Neuronal stem cell (in vitro differentiated cells): Measurements from ENCODE around the gene CLN6.

Source experiments
- DNase-seq: peaks from one replicate; pipeline ENCODE4 v3.0.0-alpha.2; 2013; ENCODE audit warnings: low spot score
- H2AFZ ChIP-seq: one replicate; pipeline ENCODE4 v1.6.1; 2013; ENCODE audit warnings: mild to moderate bottlenecking, low read length, inconsistent platforms
- H2AK5ac ChIP-seq: 2 replicates; pipeline ENCODE4 v1.6.1; 2013; ENCODE audit warnings: low read depth, mild to moderate bottlenecking, inconsistent platforms, low read length, moderate library complexity, mixed read lengths
- H2BK120ac ChIP-seq: 2 replicates; pipeline ENCODE4 v1.6.1; 2013; ENCODE audit warnings: low read depth, mild to moderate bottlenecking, inconsistent platforms, low read length, moderate library complexity, mixed read lengths
- H2BK12ac ChIP-seq: one replicate; pipeline ENCODE4 v1.6.1; 2013; ENCODE audit warnings: low read length, inconsistent platforms
- H2BK15ac ChIP-seq: 2 replicates; pipeline ENCODE4 v1.6.1; 2013; ENCODE audit warnings: mild to moderate bottlenecking, low read length, inconsistent platforms, mixed read lengths
- H2BK5ac ChIP-seq: one replicate; pipeline ENCODE4 v1.6.1; 2013; ENCODE audit warnings: inconsistent platforms, mild to moderate bottlenecking, low read length, moderate library complexity
- H3K14ac ChIP-seq: one replicate; pipeline ENCODE4 v1.6.1; 2013; ENCODE audit warnings: low read length, inconsistent platforms
- H3K18ac ChIP-seq: 2 replicates; pipeline ENCODE4 v1.6.1; 2013; ENCODE audit warnings: low read length, inconsistent platforms
- H3K23ac ChIP-seq: 2 replicates; pipeline ENCODE4 v1.6.1; 2013; ENCODE audit warnings: low read depth, mild to moderate bottlenecking, mixed read lengths, low read length, inconsistent platforms; ENCODE audit not compliant: poor library complexity
- H3K27ac ChIP-seq: replicated peaks from 3 replicates; pipeline ENCODE4 v1.5.1; 2013; ENCODE audit warnings: low read length, inconsistent platforms
- H3K27me3 ChIP-seq, 3 experiments: 2 replicates each; pipeline ENCODE4 v1.6.1; 2013; ENCODE audit warnings: low read length in 3 of 3, mild to moderate bottlenecking in 2 of 3, inconsistent platforms in 1 of 3, low read depth in 1 of 3, mixed read lengths in 1 of 3, moderate library complexity in 1 of 3; ENCODE audit not compliant: control insufficient read depth in 3 of 3, insufficient read depth in 3 of 3
- H3K36me3 ChIP-seq, 2 donors: replicated peaks in 1 of 2; 2 replicates each; pipeline ENCODE4 v1.6.1; 2013; ENCODE audit warnings: low read length in 2 of 2; ENCODE audit not compliant: control insufficient read depth in 2 of 2, insufficient read depth in 2 of 2
- H3K4ac ChIP-seq: 2 replicates; pipeline ENCODE4 v1.6.1; 2013; ENCODE audit warnings: inconsistent platforms, mild to moderate bottlenecking, low read length, moderate library complexity
- H3K4me1 ChIP-seq, 2 donors: 1 replicate in 1 of 2; 2 replicates in 1 of 2; pipeline ENCODE4 v1.6.1; 2013; ENCODE audit warnings: low read length in 2 of 2, low read depth in 1 of 2; ENCODE audit not compliant: control insufficient read depth in 2 of 2, insufficient read depth in 1 of 2
- H3K4me2 ChIP-seq: one replicate; pipeline ENCODE4 v1.6.1; 2013; ENCODE audit warnings: mild to moderate bottlenecking, low read length, inconsistent platforms; ENCODE audit not compliant: insufficient read depth, poor library complexity, severe bottlenecking
- H3K4me3 ChIP-seq, 2 donors: 2 replicates each; pipeline ENCODE4 v1.5.1; 2013; ENCODE audit warnings: low read length in 2 of 2, mild to moderate bottlenecking in 2 of 2, inconsistent platforms in 1 of 2, moderate library complexity in 1 of 2
- H3K79me1 ChIP-seq: one replicate; pipeline ENCODE4 v1.6.1; 2013; ENCODE audit warnings: low read depth, mild to moderate bottlenecking, inconsistent platforms, low read length, moderate library complexity
- H3K9ac ChIP-seq: one replicate; pipeline ENCODE4 v1.6.1; 2013; ENCODE audit warnings: mild to moderate bottlenecking, low read depth, low read length, inconsistent platforms; ENCODE audit not compliant: poor library complexity
- H3K9me3 ChIP-seq, 2 donors: replicated peaks in 1 of 2; 2 replicates each; pipeline versions ENCODE3 to v1.6.1; 2013; ENCODE audit warnings: low read length in 2 of 2, mild to moderate bottlenecking in 2 of 2, inconsistent platforms in 1 of 2, low read depth in 1 of 2, mixed read lengths in 1 of 2, moderate library complexity in 1 of 2; ENCODE audit not compliant: control insufficient read depth in 2 of 2, insufficient read depth in 1 of 2
- H4K8ac ChIP-seq: one replicate; pipeline ENCODE4 v1.6.1; 2013; ENCODE audit warnings: low read depth, mild to moderate bottlenecking, inconsistent platforms, low read length, moderate library complexity
- H4K91ac ChIP-seq: one replicate; pipeline ENCODE4 v1.6.1; 2013; ENCODE audit warnings: low read length, low read depth, mild to moderate bottlenecking, inconsistent platforms; ENCODE audit not compliant: poor library complexity
- WGBS, 2 donors: extraction: QIAGEN DNeasy Blood & Tissue Kit; methylation state at CpG; one replicate each; pipeline ENCODE4 v1.1.7; 2013; ENCODE audit warnings: missing lambda C conversion rate in 2 of 2, mixed read lengths in 1 of 2; ENCODE audit not compliant: insufficient read length in 2 of 2, insufficient replicate concordance in 1 of 2; ENCODE audit errors: extremely low coverage in 2 of 2; 5-methylcytosine and 5-hydroxymethylcytosine counted together

CLN6 gene

DNA sequence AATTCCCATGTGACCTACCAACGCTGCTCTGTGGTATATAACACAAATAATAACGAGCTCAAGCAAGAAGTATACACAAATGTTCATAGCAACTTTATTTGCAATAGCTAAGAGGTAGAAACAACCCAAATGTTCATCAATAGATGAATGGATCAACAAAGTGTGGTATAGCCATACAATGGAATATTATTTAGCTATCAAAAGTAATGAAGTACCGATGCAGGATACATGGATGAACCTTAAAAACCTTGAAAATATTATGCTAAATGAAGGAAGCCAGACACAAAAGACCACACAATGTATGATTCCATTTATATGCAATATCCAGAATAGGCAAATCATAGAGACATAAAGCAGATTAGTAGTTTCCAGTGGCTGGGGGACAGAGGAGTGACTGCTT, 32.5 kb upstream of the CLN6 start:
- Histone ChIP-seq H2BK15ac (no peak overlapping the region), H2AK5ac (no peak overlapping the region)
- WGBS, 2 donors = no CpG with 5 or more reads among the region's 3 CpGs

DNA sequence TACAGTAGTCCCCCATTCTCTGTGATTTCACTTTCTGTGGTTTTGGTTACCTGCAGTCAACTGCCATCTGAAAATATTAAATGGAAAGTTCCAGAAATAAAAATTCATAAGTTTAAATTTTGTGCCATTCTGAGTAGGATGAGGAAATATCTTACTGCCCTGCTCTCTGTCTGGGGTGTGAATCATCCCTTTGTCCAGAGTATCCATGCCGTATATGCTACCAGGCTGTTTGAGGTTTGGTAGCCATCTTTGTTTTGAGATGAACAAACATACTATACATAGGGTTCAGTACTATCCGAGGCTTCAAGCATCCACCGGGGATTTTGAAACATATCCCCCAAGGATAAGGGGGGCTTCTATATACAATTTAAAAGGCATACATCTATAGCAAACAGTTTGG, 31.7 kb upstream of the CLN6 start:
- Histone ChIP-seq H4K8ac (no peak overlapping the region), H3K18ac (no peak overlapping the region), H4K91ac (no peak overlapping the region), H3K23ac (no peak overlapping the region), H3K79me1 (no peaks in the 10 kb centered on the region), H3K4me2 (no peak overlapping the region), H2BK15ac (no peak overlapping the region), H3K9ac (no peak overlapping the region), H3K4me3 (no peak overlapping the region), H3K4ac (no peak overlapping the region), H2AFZ (no peak overlapping the region), H3K27me3 (peaks cover 0 to 7% (median 0%) of the 10 kb centered on the region in 3 experiments), H3K27ac (no peak overlapping the region), H2BK12ac (no peak overlapping the region), H3K9me3 (no peaks in the 10 kb centered on the region), H2BK5ac (no peak overlapping the region), H3K4me1 (peaks cover 0 to 2% of the 10 kb centered on the region in 2 donors), H3K14ac (no peak overlapping the region), H2AK5ac (no peak overlapping the region), H2BK120ac (no peak overlapping the region), H3K36me3 (no peaks in the 10 kb centered on the region)
- no CpG with 5 or more reads among the region's 3 CpGs for WGBS, 2 donors
- no peak for DNase-seq

More for the DNA sequence above, 32.5 kb upstream of the CLN6 start:
- no peaks in the 10 kb centered on the region for H3K79me1 ChIP-seq
- H2BK5ac ChIP-seq = no peak overlapping the region
- no peak overlapping the region for H3K4me2 ChIP-seq
- H4K8ac ChIP-seq = no peak overlapping the region
- no peak overlapping the region for H3K9ac ChIP-seq
- H3K36me3 ChIP-seq = no peaks in the 10 kb centered on the region
- H3K18ac ChIP-seq = no peak overlapping the region
- no peak overlapping the region for H2BK12ac ChIP-seq
- no peaks in the 10 kb centered on the region for H3K9me3 ChIP-seq
- no peak overlapping the region for H3K4me3 ChIP-seq
- no peak overlapping the region for H3K23ac ChIP-seq
- H3K14ac ChIP-seq = no peak overlapping the region
- peaks cover 0 to 5% (median 0%) of the 10 kb centered on the region in 3 experiments for H3K27me3 ChIP-seq
- no peak overlapping the region for H4K91ac ChIP-seq
- peaks cover 0 to 2% of the 10 kb centered on the region in 2 donors for H3K4me1 ChIP-seq
- H2BK120ac ChIP-seq = no peak overlapping the region
- H3K27ac ChIP-seq = no peak overlapping the region
- DNase-seq = no peak
- no peak overlapping the region for H2AFZ ChIP-seq
- H3K4ac ChIP-seq = no peak overlapping the region

DNA sequence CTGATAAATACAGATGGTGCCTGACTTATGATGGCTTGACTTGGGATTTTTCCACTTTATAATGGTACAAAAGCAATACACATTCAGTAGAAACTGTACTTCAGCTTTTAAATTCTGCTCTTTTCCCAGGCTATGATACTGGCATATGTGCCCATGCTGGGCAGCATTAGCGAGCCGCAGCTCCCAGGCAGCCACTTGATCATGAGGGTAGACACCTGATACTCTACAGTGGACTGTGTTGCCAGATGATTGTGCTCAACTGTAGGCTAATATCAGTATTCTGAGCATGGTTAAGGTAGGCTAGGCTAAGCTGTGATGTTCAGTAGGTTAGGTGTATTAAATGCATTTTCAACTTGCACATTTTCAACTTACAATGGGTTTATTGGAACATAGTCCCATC, 30.4 kb upstream of the CLN6 start:
- no peak overlapping the region for H2BK5ac ChIP-seq
- no peak overlapping the region for H3K4me2 ChIP-seq
- no peak overlapping the region for H2BK120ac ChIP-seq
- no peak overlapping the region for H3K4ac ChIP-seq
- H2AK5ac ChIP-seq = no peak overlapping the region
- WGBS, 2 donors = no CpG with 5 or more reads among the region's 2 CpGs
- H3K4me3 ChIP-seq = no peak overlapping the region
- no peak overlapping the region for H2BK12ac ChIP-seq
- H2AFZ ChIP-seq = no peak overlapping the region
- no peak overlapping the region for H3K9ac ChIP-seq
- no peak overlapping the region for H3K18ac ChIP-seq
- H3K4me1 ChIP-seq = peaks cover 0 to 2% of the 10 kb centered on the region in 2 donors
- H2BK15ac ChIP-seq = no peak overlapping the region
- peaks cover 0 to 15% (median 0%) of the 10 kb centered on the region in 3 experiments for H3K27me3 ChIP-seq
- no peak overlapping the region for H4K91ac ChIP-seq
- no peak overlapping the region for H4K8ac ChIP-seq
- DNase-seq = no peak
- H3K23ac ChIP-seq = no peak overlapping the region
- H3K14ac ChIP-seq = no peak overlapping the region
- H3K79me1 ChIP-seq = no peaks in the 10 kb centered on the region
- H3K9me3 ChIP-seq = no peaks in the 10 kb centered on the region
- H3K36me3 ChIP-seq = no peaks in the 10 kb centered on the region
- no peak overlapping the region for H3K27ac ChIP-seq

DNA sequence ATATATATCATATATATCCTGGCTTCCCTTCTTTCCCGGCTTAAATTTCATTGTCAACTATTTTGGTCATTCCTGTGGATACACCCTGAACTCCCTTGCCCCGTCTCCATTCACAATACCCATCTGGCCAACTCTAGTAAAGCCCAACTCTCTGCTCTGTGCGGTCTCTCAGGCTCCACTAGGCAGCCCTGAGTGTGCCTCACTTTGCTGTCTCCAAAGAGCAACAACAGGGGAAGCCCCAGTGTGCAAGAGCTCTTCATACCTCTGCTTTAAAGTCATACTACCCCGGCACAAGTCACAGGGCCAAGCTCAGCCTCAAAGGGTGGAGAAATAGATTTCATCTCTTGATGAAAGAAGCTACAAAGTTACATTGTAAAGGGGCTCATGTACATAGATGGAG, 29.2 kb upstream of the CLN6 start:
- Histone ChIP-seq H3K9me3 (no peaks in the 10 kb centered on the region), H2BK15ac (no peak overlapping the region), H3K36me3 (no peaks in the 10 kb centered on the region), H3K4me2 (no peak overlapping the region), H2BK12ac (peak overlapping the region; percentile 84), H3K18ac (no peak overlapping the region), H3K4ac (no peak overlapping the region), H3K9ac (no peak overlapping the region), H3K4me1 (peaks cover 0 to 2% of the 10 kb centered on the region in 2 donors), H2AFZ (no peak overlapping the region), H3K27ac (no peak overlapping the region), H3K23ac (no peak overlapping the region), H2BK5ac (no peak overlapping the region), H3K4me3 (no peak overlapping the region), H4K91ac (no peak overlapping the region), H4K8ac (no peak overlapping the region), H2BK120ac (no peak overlapping the region), H3K27me3 (peaks cover 0 to 10% (median 0%) of the 10 kb centered on the region in 3 experiments), H3K14ac (no peak overlapping the region), H3K79me1 (no peaks in the 10 kb centered on the region), H2AK5ac (no peak overlapping the region)
- WGBS, 2 donors = no CpG with 5 or more reads among the region's 4 CpGs
- no peak for DNase-seq
